Endodermal cell (in vitro differentiated cells): ENCODE results near the gene ITK. TPM values are rescaled to one million over a fixed set of nuclear protein-coding genes. Genes with fewer than 3 reads are reported as not detected.

Experiments used
- DNase-seq: peaks from one replicate; pipeline ENCODE4 v3.0.0-alpha.2; 2017
- H3K27ac ChIP-seq: 2 replicates; pipeline ENCODE4 v1.5.1; 2013; ENCODE audit warnings: mild to moderate bottlenecking, low read depth, low read length, moderate library complexity
- H3K27me3 ChIP-seq: 2 replicates; pipeline ENCODE4 v1.6.1; 2013; ENCODE audit warnings: mild to moderate bottlenecking, low read length, moderate library complexity; ENCODE audit not compliant: insufficient read depth, control insufficient read depth, poor library complexity, severe bottlenecking
- H3K36me3 ChIP-seq: 2 replicates; pipeline ENCODE4 v1.7.0; 2013; ENCODE audit warnings: mild to moderate bottlenecking, low read length, moderate library complexity; ENCODE audit not compliant: control insufficient read depth, insufficient read depth
- H3K4me1 ChIP-seq: one replicate; pipeline ENCODE4 v1.7.0; 2013; ENCODE audit warnings: low read length; ENCODE audit not compliant: control insufficient read depth, insufficient read depth
- H3K4me3 ChIP-seq: 2 replicates; pipeline ENCODE4 v1.5.1; 2013; ENCODE audit warnings: mild to moderate bottlenecking, low read length, moderate library complexity
- H3K9ac ChIP-seq: 2 replicates; pipeline ENCODE4 v1.6.1; 2013; ENCODE audit warnings: mild to moderate bottlenecking, low read length, moderate library complexity; ENCODE audit not compliant: poor library complexity, severe bottlenecking; ENCODE audit errors: extremely low read depth
- H3K9me3 ChIP-seq: 2 replicates; pipeline ENCODE4 v1.6.1; 2013; ENCODE audit warnings: mild to moderate bottlenecking, low read length, moderate library complexity; ENCODE audit not compliant: control insufficient read depth
- H3K27ac Mint-ChIP-seq: 2 replicates; pipeline ENCODE4 v1.8.0; 2020; ENCODE audit warnings: mixed read lengths
- H3K27me3 Mint-ChIP-seq: 2 replicates; pipeline ENCODE4 v1.8.0; 2021; ENCODE audit warnings: mild to moderate bottlenecking, mixed read lengths; ENCODE audit not compliant: insufficient read depth
- H3K36me3 Mint-ChIP-seq: 2 replicates; pipeline ENCODE4 v1.8.0; 2020; ENCODE audit warnings: low read depth, mixed read lengths
- H3K4me1 Mint-ChIP-seq: 2 replicates; pipeline ENCODE4 v1.8.0; 2020; ENCODE audit warnings: mixed read lengths
- H3K4me3 Mint-ChIP-seq: 2 replicates; pipeline ENCODE4 v1.8.0; 2020; ENCODE audit warnings: mild to moderate bottlenecking, moderate library complexity, mixed read lengths
- H3K9me3 Mint-ChIP-seq: 2 replicates; pipeline ENCODE4 v1.8.0; 2020; ENCODE audit warnings: mild to moderate bottlenecking, mixed read lengths
- CTCF ChIP-seq: fragments of 200-600 bp; sonication (generic); conservative IDR thresholded peaks from 2 replicates; pipeline ENCODE4 v1.5.0; 2021; ENCODE audit warnings: antibody characterized with exemption, mild to moderate bottlenecking
- WGBS, 2 experiments: methylation state at CpG; one replicate each; pipeline versions ENCODE4 v1.1.5 to v1.1.7; 2013; ENCODE audit warnings: missing lambda C conversion rate in 2 of 2, mixed read lengths in 1 of 2; ENCODE audit not compliant: insufficient coverage in 1 of 2, insufficient read length in 1 of 2; 5-methylcytosine and 5-hydroxymethylcytosine counted together
- total RNA-seq, 2 donors: library from RNA; stranded (reverse); fragmentation: NEBNext Ultra II Directional in 1 of 2; extraction: Animal tissue kit (Norgen Biotek cat#: 25700) in 1 of 2; gene quantifications; 2 replicates in 1 of 2; 3 replicates in 1 of 2; pipeline ENCODE4 v1.2.1, GENCODE V29; 2021

ITK gene
- total RNA-seq, 2 donors from 2014 or later, result 0.31 to 0.38 TPM

- whole genome bisulfite sequencing, 2 experiments, result 89 to 90% methylated on average over 3 to 6 of the region's 6 CpGs
- TF ChIP-seq CTCF, result no peak
- no peaks in the 10 kb centered on the region for H3K36me3 Mint-ChIP-seq
- H3K27ac Mint-ChIP-seq, result no peak overlapping the region
- H3K9me3 ChIP-seq, result no peaks in the 10 kb centered on the region
- no peak overlapping the region for H3K4me3 ChIP-seq
- no peaks in the 10 kb centered on the region for H3K4me1 Mint-ChIP-seq
- H3K27ac ChIP-seq, result no peak overlapping the region
- no peaks in the 10 kb centered on the region for H3K9me3 Mint-ChIP-seq
- H3K4me3 Mint-ChIP-seq, result no peak overlapping the region
- no peak for DNase-seq
- H3K36me3 ChIP-seq, result no peaks in the 10 kb centered on the region
- H3K9ac ChIP-seq, result no peak overlapping the region
- no peaks in the 10 kb centered on the region for H3K27me3 Mint-ChIP-seq
- no peaks in the 10 kb centered on the region for H3K27me3 ChIP-seq
- no peaks in the 10 kb centered on the region for H3K4me1 ChIP-seq
Measured at GRCh38 chr5:157161996-157162395, 18.6 kb upstream of the ITK start.

GRCh38 chr5:157162919-157163510 lies 17.6 kb upstream of the ITK start:
- Histone ChIP-seq H3K4me1 (no peaks in the 10 kb centered on the region), H3K27me3 (no peaks in the 10 kb centered on the region), H3K9ac (no peak overlapping the region), H3K27ac (no peak overlapping the region), H3K36me3 (no peaks in the 10 kb centered on the region), H3K9me3 (no peaks in the 10 kb centered on the region), H3K4me3 (no peak overlapping the region)
- peaks cover 4% of the 10 kb centered on the region for H3K4me1 Mint-ChIP-seq
- no peak for DNase-seq
- no peak for TF ChIP-seq CTCF
- no peaks in the 10 kb centered on the region for H3K9me3 Mint-ChIP-seq
- no peak overlapping the region for H3K27ac Mint-ChIP-seq
- WGBS, 2 experiments, result 94% methylated on average over 9 to 12 of the region's 12 CpGs
- no peak overlapping the region for H3K4me3 Mint-ChIP-seq
- no peaks in the 10 kb centered on the region for H3K27me3 Mint-ChIP-seq
- H3K36me3 Mint-ChIP-seq, result no peaks in the 10 kb centered on the region

GRCh38 chr5:157164521-157164920 lies 16.1 kb upstream of the ITK start:
- Mint-ChIP-seq H3K4me3 (no peak overlapping the region), H3K27me3 (no peaks in the 10 kb centered on the region), H3K4me1 (peaks cover 4% of the 10 kb centered on the region), H3K9me3 (peaks cover 5% of the 10 kb centered on the region), H3K36me3 (no peaks in the 10 kb centered on the region), H3K27ac (no peak overlapping the region)
- DNase-seq, result no peak
- Histone ChIP-seq H3K9me3 (no peaks in the 10 kb centered on the region), H3K4me1 (no peaks in the 10 kb centered on the region), H3K27me3 (no peaks in the 10 kb centered on the region), H3K9ac (no peak overlapping the region), H3K4me3 (no peak overlapping the region), H3K27ac (no peak overlapping the region), H3K36me3 (no peaks in the 10 kb centered on the region)
- WGBS, 2 experiments, result 84 to 97% methylated on average over 4 to 5 of the region's 5 CpGs
- TF ChIP-seq CTCF, result no peak
